ENCODE results near the gene HNRNPLL.

- TF ChIP-seq CTCF (IDR thresholded peaks at IDR 0.05): no peak
- no peak for TF ChIP-seq POLR2A (IDR thresholded peaks at IDR 0.05)
Observed at GRCh38 chr2:38533757-38534545, 68.8 kb downstream of the HNRNPLL start.

All from heart left ventricle (tissue), 13 donors.